Astrocyte (in vitro differentiated cells and primary cell): ENCODE results near the gene MYO1A. TPM values are rescaled to one million over a fixed set of nuclear protein-coding genes. Genes with fewer than 3 reads are reported as not detected.

ENCODE experiments used
- DNase-seq: peaks from one replicate; pipeline ENCODE4 v3.0.0-alpha.2; 2010; ENCODE audit warnings: low read depth
- FAIRE-seq: peaks from 2 replicates; lab custom pipeline; 2011; peaks lifted over from hg19 to GRCh38; lab: Jason Lieb, UNC
- H2AFZ ChIP-seq: 2 replicates; pipeline ENCODE4 v1.6.0; 2012; ENCODE audit warnings: low read depth, low read length, inconsistent platforms
- H3K27ac ChIP-seq: 2 replicates; pipeline ENCODE4 v1.5.1; 2011; ENCODE audit warnings: low read depth, low read length, inconsistent platforms
- H3K27me3 ChIP-seq: 2 replicates; pipeline ENCODE4 v1.6.0; 2011; ENCODE audit warnings: low read length, inconsistent platforms; ENCODE audit not compliant: insufficient read depth
- H3K36me3 ChIP-seq: 2 replicates; pipeline ENCODE4 v1.5.1; 2011; ENCODE audit warnings: low read length, inconsistent platforms; ENCODE audit not compliant: insufficient read depth
- H3K4me1 ChIP-seq: 2 replicates; pipeline ENCODE4 v1.5.1; 2011; ENCODE audit warnings: low read length, inconsistent platforms; ENCODE audit not compliant: insufficient read depth
- H3K4me2 ChIP-seq: 2 replicates; pipeline ENCODE4 v1.6.0; 2012; ENCODE audit warnings: low read length, inconsistent platforms
- H3K4me3 ChIP-seq: 2 replicates; pipeline ENCODE4 v1.5.1; 2011; ENCODE audit warnings: low read depth, mild to moderate bottlenecking, low read length, inconsistent platforms; ENCODE audit not compliant: insufficient read depth
- H3K79me2 ChIP-seq: 2 replicates; pipeline ENCODE4 v1.6.0; 2012; ENCODE audit warnings: mild to moderate bottlenecking, low read length, inconsistent platforms; ENCODE audit not compliant: insufficient read depth
- H3K9ac ChIP-seq: 2 replicates; pipeline ENCODE4 v1.6.0; 2012; ENCODE audit warnings: mild to moderate bottlenecking, low read length, inconsistent platforms
- H3K9me3 ChIP-seq: 2 replicates; pipeline ENCODE4 v1.5.1; 2012; ENCODE audit warnings: low read depth, mild to moderate bottlenecking, low read length, inconsistent platforms; ENCODE audit not compliant: insufficient read depth
- H4K20me1 ChIP-seq: 2 replicates; pipeline ENCODE4 v1.6.0; 2012; ENCODE audit warnings: low read length, inconsistent platforms; ENCODE audit not compliant: insufficient read depth
- H3K27ac Mint-ChIP-seq: one replicate; pipeline ENCODE4 v1.8.0; 2021; ENCODE audit warnings: mild to moderate bottlenecking, mixed read lengths; ENCODE audit not compliant: unreplicated experiment
- H3K27me3 Mint-ChIP-seq: one replicate; pipeline ENCODE4 v1.8.0; 2021; ENCODE audit warnings: low read depth, mixed read lengths; ENCODE audit not compliant: unreplicated experiment
- H3K36me3 Mint-ChIP-seq: one replicate; pipeline ENCODE4 v1.8.0; 2021; ENCODE audit warnings: low read depth, mixed read lengths; ENCODE audit not compliant: unreplicated experiment
- H3K4me1 Mint-ChIP-seq: one replicate; pipeline ENCODE4 v1.8.0; 2021; ENCODE audit warnings: low read depth, mixed read lengths; ENCODE audit not compliant: unreplicated experiment
- H3K4me3 Mint-ChIP-seq: one replicate; pipeline ENCODE4 v1.8.0; 2021; ENCODE audit warnings: mild to moderate bottlenecking, moderate library complexity, mixed read lengths; ENCODE audit not compliant: unreplicated experiment
- H3K9me3 Mint-ChIP-seq: one replicate; pipeline ENCODE4 v1.8.0; 2021; ENCODE audit warnings: mild to moderate bottlenecking, mixed read lengths; ENCODE audit not compliant: unreplicated experiment
- CTCF ChIP-seq: IDR thresholded peaks from 2 replicates; pipeline ENCODE4 v1.5.1; 2011; ENCODE audit warnings: low read depth, mild to moderate bottlenecking, inconsistent platforms, low read length, moderate library complexity; ENCODE audit not compliant: insufficient read depth
- EZH2 ChIP-seq: IDR thresholded peaks from 2 replicates; pipeline ENCODE4 v1.6.1; 2012; ENCODE audit warnings: mild to moderate bottlenecking, low read length, inconsistent platforms; ENCODE audit not compliant: insufficient read depth
- total RNA-seq: library from RNA; stranded (reverse); gene quantifications from 2 replicates; pipeline ENCODE4 v1.2.1, GENCODE V29; 2021

MYO1A gene
- total RNA-seq, 1 donor from 2014 or later: 0.34 TPM

- no peak overlapping the region for H2AFZ ChIP-seq
- no peaks in the 10 kb centered on the region for H3K4me1 ChIP-seq
- no peak overlapping the region for H3K27ac ChIP-seq
- no peak for TF ChIP-seq CTCF
- H3K36me3 Mint-ChIP-seq: no peaks in the 10 kb centered on the region
- H3K27me3 ChIP-seq: peaks cover 30% of the 10 kb centered on the region
- no peak overlapping the region for H3K4me3 Mint-ChIP-seq
- H3K9me3 Mint-ChIP-seq: peaks cover 1% of the 10 kb centered on the region
- FAIRE-seq: no peak
- no peak overlapping the region for H3K9ac ChIP-seq
- DNase-seq: no peak
- H3K36me3 ChIP-seq: no peaks in the 10 kb centered on the region
- H3K4me2 ChIP-seq: no peak overlapping the region
- no peaks in the 10 kb centered on the region for H4K20me1 ChIP-seq
- no peaks in the 10 kb centered on the region for H3K4me1 Mint-ChIP-seq
- no peaks in the 10 kb centered on the region for H3K79me2 ChIP-seq
- peaks cover 66% of the 10 kb centered on the region for H3K27me3 Mint-ChIP-seq
- no peaks in the 10 kb centered on the region for H3K9me3 ChIP-seq
- H3K4me3 ChIP-seq: no peak overlapping the region
- no peak overlapping the region for H3K27ac Mint-ChIP-seq
These were observed 9.2 kb downstream of the MYO1A start for GRCh38 chr12:57040750-57041149.

GRCh38 chr12:57040211-57040610 is 9.7 kb downstream of the MYO1A start:
- no peaks in the 10 kb centered on the region for H3K4me1 ChIP-seq
- H2AFZ ChIP-seq: no peak overlapping the region
- no peaks in the 10 kb centered on the region for H3K36me3 Mint-ChIP-seq
- FAIRE-seq (no peak), DNase-seq (no peak)
- H4K20me1 ChIP-seq: no peaks in the 10 kb centered on the region
- no peaks in the 10 kb centered on the region for H3K9me3 ChIP-seq
- TF ChIP-seq EZH2 (no peak), CTCF (no peak)
- no peak overlapping the region for H3K4me3 ChIP-seq
- H3K9ac ChIP-seq: no peak overlapping the region
- no peak overlapping the region for H3K4me3 Mint-ChIP-seq
- peaks cover 1% of the 10 kb centered on the region for H3K9me3 Mint-ChIP-seq
- H3K4me2 ChIP-seq: no peak overlapping the region
- H3K27me3 Mint-ChIP-seq: peaks cover 66% of the 10 kb centered on the region
- no peak overlapping the region for H3K27ac Mint-ChIP-seq
- peaks cover 35% of the 10 kb centered on the region for H3K27me3 ChIP-seq
- H3K36me3 ChIP-seq: no peaks in the 10 kb centered on the region
- no peaks in the 10 kb centered on the region for H3K79me2 ChIP-seq
- H3K4me1 Mint-ChIP-seq: no peaks in the 10 kb centered on the region
- H3K27ac ChIP-seq: no peak overlapping the region

- Histone ChIP-seq H3K4me1 (no peaks in the 10 kb centered on the region), H3K27ac (no peak overlapping the region), H3K27me3 (peaks cover 38% of the 10 kb centered on the region), H3K4me2 (no peak overlapping the region), H3K9me3 (no peaks in the 10 kb centered on the region), H3K9ac (no peak overlapping the region), H3K79me2 (no peaks in the 10 kb centered on the region), H4K20me1 (no peaks in the 10 kb centered on the region), H3K36me3 (no peaks in the 10 kb centered on the region), H3K4me3 (no peak overlapping the region), H2AFZ (no peak overlapping the region)
- no peaks in the 10 kb centered on the region for H3K36me3 Mint-ChIP-seq
- TF ChIP-seq CTCF (no peak), EZH2 (no peak)
- H3K4me3 Mint-ChIP-seq: no peak overlapping the region
- no peaks in the 10 kb centered on the region for H3K4me1 Mint-ChIP-seq
- peaks cover 64% of the 10 kb centered on the region for H3K27me3 Mint-ChIP-seq
- H3K9me3 Mint-ChIP-seq: peaks cover 1% of the 10 kb centered on the region
- FAIRE-seq (no peak), DNase-seq (no peak)
- no peak overlapping the region for H3K27ac Mint-ChIP-seq
These were observed 10.7 kb downstream of the MYO1A start for GRCh38 chr12:57039016-57039798.
